H1 (cell line): ENCODE measurements around the gene SLC2A1. TPM values are rescaled to one million over a fixed set of nuclear protein-coding genes. Genes with fewer than 3 reads are reported as not detected.

ENCODE experiments used
- polyA plus RNA-seq, 7 experiments: library from polyadenylated mRNA; depleted of rRNA in 3 of 7; stranded (reverse) in 5 of 7; unstranded in 2 of 7; fragments of >200 nt in 5 of 7; fragments of 200-250 nt in 2 of 7; gene quantifications; 1 replicate in 5 of 7; 2 replicates in 1 of 7; 4 replicates in 1 of 7; pipeline versions ENCODE4 v1.2.1 to v1.2.3, GENCODE V29; 2011 to 2013; ENCODE audit warnings: missing spikeins in 2 of 7, mixed read lengths in 2 of 7
- total RNA-seq: library from RNA; stranded (reverse); fragmentation: NEBNext Ultra II Directional; extraction: Animal tissue kit (Norgen Biotek cat#: 25700); gene quantifications from 2 replicates; pipeline ENCODE4 v1.2.1, GENCODE V29; 2021
- TF ChIP-seq, protein P1 (sequence below): IDR thresholded peaks from 2 replicates; pipeline ENCODE4 v1.6.1; 2012; ENCODE audit warnings: inconsistent platforms

SLC2A1 gene
- total and polyA plus RNA-seq, 2 of the 8 experiments (the other 6 are each of a cell fraction or from before 2014, with no cell fraction given): 230 to 308 TPM

DNA sequence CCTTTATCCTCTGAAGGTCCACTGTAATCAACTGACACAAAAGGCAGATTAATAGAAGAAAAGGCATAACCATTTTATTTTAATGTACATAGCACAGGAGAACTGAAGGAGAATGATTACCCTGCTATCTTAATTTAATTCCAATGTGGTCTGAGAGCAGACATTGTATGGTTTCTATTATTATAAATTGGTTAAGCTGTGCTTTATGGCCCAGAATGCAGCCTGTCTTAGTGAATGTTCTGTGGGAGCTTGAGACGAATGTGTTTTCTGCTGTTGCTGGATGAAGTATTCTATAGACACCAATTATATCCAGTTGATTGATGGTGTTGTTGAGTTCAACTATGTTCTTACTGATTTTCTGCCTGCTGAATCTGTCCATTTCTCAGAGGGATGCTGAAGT, 25.0 kb upstream of the SLC2A1 start (continued):
- TF ChIP-seq, protein P1, sequence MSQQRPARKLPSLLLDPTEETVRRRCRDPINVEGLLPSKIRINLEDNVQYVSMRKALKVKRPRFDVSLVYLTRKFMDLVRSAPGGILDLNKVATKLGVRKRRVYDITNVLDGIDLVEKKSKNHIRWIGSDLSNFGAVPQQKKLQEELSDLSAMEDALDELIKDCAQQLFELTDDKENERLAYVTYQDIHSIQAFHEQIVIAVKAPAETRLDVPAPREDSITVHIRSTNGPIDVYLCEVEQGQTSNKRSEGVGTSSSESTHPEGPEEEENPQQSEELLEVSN: no peak
